Renal pelvis (tissue), 4 donors: ENCODE results near the gene MKRN3. TPM values are rescaled to one million over a fixed set of nuclear protein-coding genes. Genes with fewer than 3 reads are reported as not detected.
"Not testable (repeated sequence)": the region's sequence is repeated elsewhere in the genome, so short reads cannot be mapped to it uniquely, and the experiment has no call there.

Experiments used
- DNase-seq: peaks from one replicate; pipeline ENCODE4 v3.0.0-alpha.2; 2013
- polyA plus RNA-seq, 3 donors: library from polyadenylated mRNA; unstranded; fragments of 120-200 nt; gene quantifications; one replicate each; pipeline ENCODE4 v1.2.1, GENCODE V29; 2013; ENCODE audit not compliant: insufficient read length in 3 of 3

Gene MKRN3
- polyA plus RNA-seq, 3 donors, result 0.36 to 2.0 (median 1.2) TPM

GRCh38 chr15:23578521-23579150, 13.2 kb downstream of the MKRN3 start:
- no peak for DNase-seq

- no peak for DNase-seq
These were observed 22.8 kb downstream of the MKRN3 start for GRCh38 chr15:23588268-23588667.

GRCh38 chr15:23589012-23589411, 23.5 kb downstream of the MKRN3 start:
- DNase-seq, result no peak

GRCh38 chr15:23594252-23594770, 28.8 kb downstream of the MKRN3 start:
- DNase-seq, result no peak

- no peak for DNase-seq
These were observed 29.9 kb downstream of the MKRN3 start for GRCh38 chr15:23595368-23595767.

- DNase-seq, result no peak
These were observed 31.3 kb downstream of the MKRN3 start for GRCh38 chr15:23596736-23597135.

GRCh38 chr15:23597278-23597677, 31.8 kb downstream of the MKRN3 start:
- DNase-seq, result not testable (repeated sequence)

GRCh38 chr15:23599053-23599452, 33.6 kb downstream of the MKRN3 start:
- DNase-seq, result no peak

- DNase-seq, result no peak
These were observed 36.6 kb downstream of the MKRN3 start for GRCh38 chr15:23602124-23602523.

GRCh38 chr15:23606226-23606625, 40.8 kb downstream of the MKRN3 start:
- DNase-seq, result no peak

- DNase-seq, result no peak
These were observed 51.1 kb downstream of the MKRN3 start for GRCh38 chr15:23616536-23616935.

Other genes starting within 250 kb of the MKRN3 start
- gene GOLGA6L26, start 231.5 kb upstream of the MKRN3 start, polyA plus RNA-seq, result not detected
- 1 to 10 TPM in 1 of 3 donors, under 1 TPM in 2; 0.64 to 1.6 (median 0.95) TPM for gene GOLGA8S, start 210.9 kb upstream of the MKRN3 start, polyA plus RNA-seq
- not detected for gene GOLGA6L2, start 118.4 kb upstream of the MKRN3 start, polyA plus RNA-seq
- 1 to 10 TPM; 4.6 to 6.1 (median 5.6) TPM for gene MAGEL2, start 82.2 kb downstream of the MKRN3 start, polyA plus RNA-seq
- gene NDN, start 121.6 kb downstream of the MKRN3 start, polyA plus RNA-seq, result 100 to 1,000 TPM in 1 of 3 donors, 10 to 100 TPM in 2; 73.4 to 101 (median 83.9) TPM